WERI-Rb-1 (cell line): ENCODE results near the gene METRN.

Source experiments
- DNase-seq: peaks from one replicate; pipeline ENCODE4 v3.0.0-alpha.2; 2020
- H3K27ac ChIP-seq: fragments of 250-450 bp; sonication (Bioruptor Pico); 2 replicates; pipeline ENCODE4 v1.5.1; 2020; ENCODE audit warnings: mild to moderate bottlenecking, moderate library complexity
- H3K27me3 ChIP-seq: fragments of 250-450 bp; sonication (Bioruptor Pico); 2 replicates; pipeline ENCODE4 v1.5.1; 2021; ENCODE audit warnings: mild to moderate bottlenecking, low read depth, moderate library complexity; ENCODE audit not compliant: insufficient read depth, severe bottlenecking
- H3K36me3 ChIP-seq: fragments of 250-450 bp; sonication (Bioruptor Pico); 2 replicates; pipeline ENCODE4 v1.5.1; 2020; ENCODE audit warnings: mild to moderate bottlenecking, moderate library complexity
- H3K4me3 ChIP-seq: 2 replicates; pipeline ENCODE4 v1.5.1; 2011; ENCODE audit warnings: low read depth, mild to moderate bottlenecking, control low read depth, low read length
- H3K9me3 ChIP-seq: fragments of 250-450 bp; sonication (Bioruptor Pico); 2 replicates; pipeline ENCODE4 v1.5.1; 2021; ENCODE audit warnings: mild to moderate bottlenecking, moderate library complexity; ENCODE audit not compliant: severe bottlenecking
- CTCF ChIP-seq: IDR thresholded peaks from 2 replicates; pipeline ENCODE4 v1.5.1; 2011; ENCODE audit warnings: low read depth, mild to moderate bottlenecking, control low read depth, inconsistent platforms, low read length

The METRN gene

DNA sequence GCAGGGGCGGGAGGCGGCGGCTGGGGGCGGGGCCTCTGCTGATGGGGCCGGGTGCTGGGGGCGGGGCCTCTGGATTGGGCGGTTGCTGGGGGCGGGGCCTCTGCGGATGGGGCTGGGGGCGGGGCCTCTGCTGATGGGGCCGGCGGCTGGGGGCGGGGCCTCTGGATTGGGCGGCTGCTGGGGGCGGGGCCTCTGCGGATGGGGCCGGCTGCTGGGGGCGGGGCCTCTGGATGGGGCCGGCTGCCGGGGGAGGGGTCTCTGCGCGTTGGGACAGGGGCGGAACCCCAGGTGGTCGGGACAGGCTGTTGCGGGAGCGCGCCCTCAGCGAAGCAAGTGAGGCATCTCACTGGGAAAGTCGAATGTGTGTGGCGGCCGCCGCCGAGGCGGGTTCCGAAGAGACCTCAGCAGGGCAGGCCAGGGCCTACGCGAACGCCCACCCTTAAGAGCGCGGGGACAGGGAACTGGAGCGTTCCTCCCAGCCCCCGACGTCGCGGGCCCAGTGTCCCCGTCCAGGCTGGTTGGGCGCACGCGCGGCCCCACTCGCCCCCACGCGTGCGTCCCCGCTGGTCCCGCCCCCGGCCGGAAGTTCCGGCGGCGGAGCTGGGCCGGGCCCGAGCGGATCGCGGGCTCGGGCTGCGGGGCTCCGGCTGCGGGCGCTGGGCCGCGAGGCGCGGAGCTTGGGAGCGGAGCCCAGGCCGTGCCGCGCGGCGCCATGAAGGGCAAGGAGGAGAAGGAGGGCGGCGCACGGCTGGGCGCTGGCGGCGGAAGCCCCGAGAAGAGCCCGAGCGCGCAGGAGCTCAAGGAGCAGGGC lies 34.9 kb upstream of the METRN start, which contains the start of gene STUB1:
Gene STUB1, plus strand, starts transcription at position 597 of the 811 bp plus-strand sequence. Its CDS starts 116 bp downstream, at position 713.
- no peaks in the 10 kb centered on the region for H3K9me3 ChIP-seq
- peaks cover 34% of the 10 kb centered on the region for H3K36me3 ChIP-seq
- H3K4me3 ChIP-seq = peak within 1 kb of the TSS; percentile 76
- TF ChIP-seq CTCF = no peak
- peak; percentile 94 for DNase-seq
- H3K27me3 ChIP-seq = no peaks in the 10 kb centered on the region
- H3K27ac ChIP-seq = peak within 1 kb of the TSS; percentile 92

DNA sequence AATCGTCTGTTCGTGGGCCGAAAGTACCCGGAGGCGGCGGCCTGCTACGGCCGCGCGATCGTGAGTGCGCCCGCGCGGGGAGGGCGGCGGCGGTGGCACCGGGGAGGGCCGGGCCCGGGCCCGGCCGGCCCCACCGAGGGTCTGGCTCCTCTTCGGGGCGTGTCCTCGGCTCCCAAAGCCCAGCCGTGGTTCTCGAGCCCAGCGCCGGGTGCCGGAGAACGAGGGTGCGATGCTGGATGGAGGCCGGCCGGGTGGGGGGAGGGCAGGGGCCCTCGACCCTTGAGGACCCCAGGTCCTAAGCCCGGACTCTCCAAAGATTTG lies 34.3 kb upstream of the METRN start:
- no peaks in the 10 kb centered on the region for H3K9me3 ChIP-seq
- H3K27ac ChIP-seq = peak overlapping the region; percentile 91
- no peaks in the 10 kb centered on the region for H3K27me3 ChIP-seq
- DNase-seq = no peak
- TF ChIP-seq CTCF = no peak
- H3K36me3 ChIP-seq = peaks cover 39% of the 10 kb centered on the region
- H3K4me3 ChIP-seq = peak overlapping the region; percentile 76

GRCh38 chr16:680967-681745 lies 33.8 kb upstream of the METRN start:
- peak overlapping the region; percentile 76 for H3K4me3 ChIP-seq
- peak; percentile 37; the same call in 1 of the 2 replicates for TF ChIP-seq CTCF
- DNase-seq = peak; percentile 38
- H3K27me3 ChIP-seq = no peaks in the 10 kb centered on the region
- peaks cover 43% of the 10 kb centered on the region for H3K36me3 ChIP-seq
- H3K9me3 ChIP-seq = no peaks in the 10 kb centered on the region
- peak overlapping the region; percentile 91 for H3K27ac ChIP-seq

DNA sequence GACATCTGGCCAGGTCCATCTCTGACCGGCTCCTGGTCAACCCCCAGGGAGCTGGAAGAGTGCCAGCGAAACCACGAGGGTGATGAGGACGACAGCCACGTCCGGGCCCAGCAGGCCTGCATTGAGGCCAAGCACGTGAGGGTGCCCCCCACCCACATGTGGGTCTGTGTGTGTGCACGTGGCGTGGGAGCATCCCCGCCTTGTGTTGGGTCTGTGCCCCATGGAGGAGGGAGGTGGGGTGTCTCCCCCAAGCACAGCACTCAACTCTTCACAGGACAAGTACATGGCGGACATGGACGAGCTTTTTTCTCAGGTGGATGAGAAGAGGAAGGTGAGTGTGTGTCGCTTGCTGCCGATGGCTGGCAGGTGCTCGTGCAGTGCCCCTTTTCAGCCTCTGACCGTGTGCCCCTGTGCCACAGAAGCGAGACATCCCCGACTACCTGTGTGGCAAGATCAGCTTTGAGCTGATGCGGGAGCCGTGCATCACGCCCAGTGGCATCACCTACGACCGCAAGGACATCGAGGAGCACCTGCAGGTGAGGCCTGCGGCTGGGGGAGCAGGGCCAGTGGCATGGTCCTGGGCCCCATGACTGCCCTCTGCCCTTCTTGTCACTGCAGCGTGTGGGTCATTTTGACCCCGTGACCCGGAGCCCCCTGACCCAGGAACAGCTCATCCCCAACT lies 33.0 kb upstream of the METRN start:
- Histone ChIP-seq H3K27ac (no peak overlapping the region; the same call in 1 of the 2 replicates), H3K4me3 (no peak overlapping the region), H3K27me3 (no peaks in the 10 kb centered on the region), H3K9me3 (no peaks in the 10 kb centered on the region), H3K36me3 (peaks cover 51% of the 10 kb centered on the region)
- no peak for TF ChIP-seq CTCF
- no peak for DNase-seq

DNA sequence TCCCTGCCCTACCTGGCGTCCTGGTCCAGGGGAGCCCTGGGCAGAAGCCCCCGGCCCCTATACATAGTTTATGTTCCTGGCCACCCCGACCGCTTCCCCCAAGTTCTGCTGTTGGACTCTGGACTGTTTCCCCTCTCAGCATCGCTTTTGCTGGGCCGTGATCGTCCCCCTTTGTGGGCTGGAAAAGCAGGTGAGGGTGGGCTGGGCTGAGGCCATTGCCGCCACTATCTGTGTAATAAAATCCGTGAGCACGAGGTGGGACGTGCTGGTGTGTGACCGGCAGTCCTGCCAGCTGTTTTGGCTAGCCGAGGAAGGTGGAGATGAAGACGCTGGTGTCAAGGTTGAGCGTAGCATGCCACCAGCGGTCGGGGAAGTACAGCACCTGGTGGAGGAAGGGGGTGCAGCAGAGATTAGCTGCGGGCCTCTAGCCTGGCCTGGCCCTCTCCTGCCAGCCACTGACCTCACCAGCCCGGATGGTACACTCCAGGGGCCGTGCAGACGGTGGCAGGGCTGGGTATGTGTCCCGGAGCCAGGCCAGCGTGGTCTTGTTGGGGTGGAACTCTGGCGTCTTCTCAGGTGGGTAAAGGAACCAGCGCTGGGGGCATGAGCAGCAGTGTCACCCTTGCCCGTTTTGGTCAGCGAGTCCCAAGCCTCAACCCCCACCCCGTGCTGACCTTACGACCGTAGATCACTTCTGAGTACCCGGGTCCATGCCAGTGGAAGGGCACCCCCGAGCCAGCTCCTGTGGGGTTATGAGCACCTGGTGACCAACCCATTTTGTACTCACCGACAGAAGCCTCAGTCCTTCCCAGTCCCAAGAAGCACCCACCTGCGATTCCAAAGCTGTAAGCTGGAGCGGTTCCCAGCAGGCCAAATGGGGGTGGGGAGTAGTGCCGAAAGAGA lies 32.2 kb upstream of the METRN start:
- no peaks in the 10 kb centered on the region for H3K27me3 ChIP-seq
- no peaks in the 10 kb centered on the region for H3K9me3 ChIP-seq
- peaks cover 59% of the 10 kb centered on the region for H3K36me3 ChIP-seq
- no peak overlapping the region; the same call in 1 of the 2 replicates for H3K27ac ChIP-seq
- no peak overlapping the region for H3K4me3 ChIP-seq
- no peak for DNase-seq
- no peak for TF ChIP-seq CTCF
